HepG2 (cell line): ENCODE data around the gene CTRL. TPM values are rescaled to one million over a fixed set of nuclear protein-coding genes. Genes with fewer than 3 reads are reported as not detected.

ENCODE experiments used
- ATAC-seq: fragments of 200-7000 bp; cut with Tn5 transposase; 3 replicates; pipeline ENCODE4 v1.9.1; 2020; ENCODE audit warnings: mild to moderate bottlenecking, moderate library complexity
- BruUV-seq: library from RNA; stranded (reverse); fragments of 400-500 nt; replicated peaks from 2 replicates; lab custom pipeline; 2021; lab: Mats Ljungman, UMichigan
- CTCF ChIA-PET: fragments of 300-600 bp; formaldehyde crosslinking; extraction: SDS; loops from one replicate; lab custom pipeline; 2021; ENCODE audit warnings: low total read pairs, inconsistent platforms, low intra/inter-chr PET ratio; lab: Yijun Ruan, JAX
- POLR2A ChIA-PET: fragments of 350-600 bp; sonication (Branson Sonifier 250); formaldehyde crosslinking; loops from one replicate; lab custom pipeline; 2020; ENCODE audit warnings: antibody characterized with exemption, inconsistent platforms; lab: Yijun Ruan, JAX
- DNase-seq: peaks from one replicate; pipeline ENCODE4 v3.0.0-alpha.2; 2015; ENCODE audit warnings: low spot score
- FAIRE-seq: peaks from 3 replicates; lab custom pipeline; 2011; peaks lifted over from hg19 to GRCh38; lab: Jason Lieb, UNC
- H2AFZ ChIP-seq: one replicate; pipeline ENCODE4 v1.6.1; 2011; ENCODE audit warnings: low read length, inconsistent platforms
- H3K27ac ChIP-seq: fragments of 300-600 bp; 3 replicates; pipeline ENCODE4 v1.8.0; 2011; ENCODE audit warnings: mixed run types, mild to moderate bottlenecking, mixed read lengths, low read length, inconsistent platforms; ENCODE audit not compliant: insufficient read depth; ENCODE audit errors: extremely low read length
- H3K27me3 ChIP-seq, 2 experiments: fragments of 200-600 bp in 1 of 2; 2 replicates in 1 of 2; 3 replicates in 1 of 2; pipeline versions ENCODE4 v1.6.0 to v1.8.0; 2011; ENCODE audit warnings: low read length in 2 of 2, mild to moderate bottlenecking in 2 of 2, moderate library complexity in 2 of 2, inconsistent platforms in 1 of 2; ENCODE audit not compliant: insufficient read depth in 2 of 2, control insufficient read depth in 1 of 2
- H3K36me3 ChIP-seq, 2 experiments: fragments of 200-600 bp in 1 of 2; replicated peaks in 1 of 2; 2 replicates in 1 of 2; 3 replicates in 1 of 2; pipeline versions ENCODE4 v1.5.1 to v1.8.0; 2011; ENCODE audit warnings: low read length in 2 of 2, inconsistent platforms in 1 of 2; ENCODE audit not compliant: insufficient read depth in 2 of 2, control insufficient read depth in 1 of 2
- H3K4me1 ChIP-seq: 2 replicates; pipeline ENCODE4 v1.5.1; 2012; ENCODE audit warnings: low read length, inconsistent platforms; ENCODE audit not compliant: insufficient read depth
- H3K4me2 ChIP-seq: 2 replicates; pipeline ENCODE4 v1.6.0; 2011; ENCODE audit warnings: low read depth, low read length, inconsistent platforms
- H3K4me3 ChIP-seq, 3 experiments: fragments of 200-600 bp in 1 of 3; sonication (generic), shearing (Covaris generic) in 1 of 3; replicated peaks in 1 of 3; 2 replicates each; pipeline ENCODE4 v1.5.1; 2011 to 2016; ENCODE audit warnings: low read length in 3 of 3, inconsistent platforms in 2 of 3, low read depth in 2 of 3, mild to moderate bottlenecking in 2 of 3, control low read depth in 1 of 3, mixed read lengths in 1 of 3; ENCODE audit not compliant: insufficient read depth in 1 of 3
- H3K79me2 ChIP-seq: one replicate; pipeline ENCODE4 v1.6.1; 2011; ENCODE audit warnings: low read length, inconsistent platforms; ENCODE audit not compliant: insufficient read depth
- H3K9ac ChIP-seq: 2 replicates; pipeline ENCODE4 v1.6.0; 2011; ENCODE audit warnings: mild to moderate bottlenecking, low read depth, low read length, inconsistent platforms; ENCODE audit not compliant: insufficient read depth
- H3K9me3 ChIP-seq: 2 replicates; pipeline ENCODE4 v1.5.1; 2012; ENCODE audit warnings: mild to moderate bottlenecking, low read length
- H4K20me1 ChIP-seq: 2 replicates; pipeline ENCODE4 v1.6.0; 2011; ENCODE audit warnings: inconsistent platforms, mild to moderate bottlenecking, low read length, moderate library complexity; ENCODE audit not compliant: insufficient read depth
- AGO1 ChIP-seq: fragments of 200-400 bp; formaldehyde crosslinking; IDR thresholded peaks from 2 replicates; pipeline ENCODE4 v1.6.1; 2017; ENCODE audit warnings: mild to moderate bottlenecking, low read depth, low read length, moderate library complexity; ENCODE audit not compliant: poor library complexity, severe bottlenecking
- AGO2 ChIP-seq: fragments of 200-400 bp; formaldehyde crosslinking; optimal IDR thresholded peaks from 2 replicates; pipeline ENCODE3; 2017; ENCODE audit warnings: mild to moderate bottlenecking, low read depth, low read length, moderate library complexity
- MYNN ChIP-seq: sonication (generic); formaldehyde crosslinking; IDR thresholded peaks from 2 replicates; pipeline ENCODE4 v1.4.0; 2020; ENCODE audit warnings: mild to moderate bottlenecking, low read depth, missing genetic modification reagents
- NFIB ChIP-seq: sonication (generic); formaldehyde crosslinking; IDR thresholded peaks from 2 replicates; pipeline ENCODE4 v1.9.0; 2021; ENCODE audit warnings: missing genetic modification reagents, mild to moderate bottlenecking, borderline replicate concordance
- RBFOX2 ChIP-seq: fragments of 200-400 bp; formaldehyde crosslinking; IDR thresholded peaks from 2 replicates; pipeline ENCODE4 v1.6.1; 2017; ENCODE audit warnings: low read depth, mild to moderate bottlenecking, low read length
- SOX13 ChIP-seq, 3 experiments: fragments of 450-650 bp in 1 of 3; sonication (generic) in 1 of 3; formaldehyde crosslinking in 1 of 3; IDR thresholded peaks in 2 of 3; conservative IDR thresholded peaks in 1 of 3; 2 replicates each; pipeline versions ENCODE4 v1.5.0 to v1.6.1; 2016 to 2020; ENCODE audit warnings: antibody characterized with exemption in 1 of 3, mild to moderate bottlenecking in 1 of 3, missing compliant biosample characterization in 1 of 3, missing genetic modification reagents in 1 of 3, moderate library complexity in 1 of 3
- ZNF430 ChIP-seq: sonication (generic); formaldehyde crosslinking; IDR thresholded peaks from 2 replicates; pipeline ENCODE4 v1.9.0; 2021; ENCODE audit warnings: mild to moderate bottlenecking, missing genetic modification reagents
- WGBS: methylation state at CpG from one replicate; pipeline ENCODE4 v1.1.6; 2017; ENCODE audit warnings: low lambda C conversion rate; 5-methylcytosine and 5-hydroxymethylcytosine counted together
- in situ Hi-C: cut with HindIII; loops from 2 replicates; pipeline ENCODE4 v1.10.0; 2017; ENCODE audit warnings: low pct_unique_long_range_greater_than_20kb; ENCODE audit not compliant: extremely low pct_ligation_motif_present
- intact Hi-C: fragments of 100-400 bp; cut with micrococcal nuclease; formaldehyde crosslinking; loops from one replicate; pipeline ENCODE4 v1.10.0; 2022; ENCODE audit not compliant: unreplicated experiment
- polyA plus RNA-seq, 8 experiments: library from polyadenylated mRNA; depleted of rRNA in 3 of 8; stranded (reverse) in 7 of 8; unstranded in 1 of 8; fragments of >200 nt; fragmentation: Illumina TruSeq in 4 of 8; extraction: Trizol in 4 of 8; gene quantifications; 2 replicates each; pipeline versions ENCODE4 v1.2.1 to v1.2.3, GENCODE V29; 2011 to 2016; ENCODE audit warnings: low read depth in 4 of 8, missing spikeins in 1 of 8, mixed read lengths in 1 of 8; ENCODE audit not compliant: insufficient read depth in 1 of 8
- total RNA-seq, 5 experiments: library from RNA; depleted of rRNA; stranded (reverse); fragments of >200 nt; fragmentation: Illumina TruSeq; extraction: Trizol; gene quantifications; 2 replicates each; pipeline ENCODE4 v1.2.3, GENCODE V29; 2016; ENCODE audit warnings: low read depth in 1 of 5
- TF ChIP-seq, protein P1 (sequence below): sonication (generic); formaldehyde crosslinking; IDR thresholded peaks from 2 replicates; pipeline ENCODE4 v1.5.0; 2020; ENCODE audit warnings: mild to moderate bottlenecking, missing genetic modification reagents
- TF ChIP-seq, protein P2 (sequence below): sonication (generic); formaldehyde crosslinking; IDR thresholded peaks from 2 replicates; pipeline ENCODE4 v1.9.0; 2021; ENCODE audit warnings: missing genetic modification reagents, borderline replicate concordance
- TF ChIP-seq, protein P3 (sequence below): IDR thresholded peaks from 2 replicates; pipeline ENCODE4 v1.6.1; 2016; ENCODE audit warnings: low read depth, borderline replicate concordance

The CTRL gene
- total and polyA plus RNA-seq, 2 of the 13 experiments (the other 11 are each of a cell fraction or from before 2014, with no cell fraction given): 1.9 to 2.7 TPM

DNA sequence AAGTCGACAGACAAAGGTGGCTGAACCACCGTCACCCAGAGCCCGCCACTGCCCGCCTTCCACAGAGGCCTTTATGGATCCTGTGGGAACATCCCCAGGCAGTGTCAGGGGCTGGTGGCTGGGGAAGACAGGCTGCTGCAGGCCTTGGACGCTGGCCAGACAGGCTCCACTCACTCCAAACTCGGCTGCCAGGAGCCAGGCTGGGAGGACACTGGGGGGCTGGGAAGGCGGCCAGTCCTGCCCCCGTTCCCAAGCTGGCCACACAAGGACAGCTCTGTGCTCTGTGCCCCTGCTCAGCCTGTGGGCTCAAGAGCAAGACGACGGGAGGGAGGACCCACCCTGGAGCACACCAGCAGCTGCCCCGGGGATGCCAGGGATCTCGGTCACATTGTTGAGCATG, 19.8 kb upstream of the CTRL start:
- intact Hi-C loops: no loop called here
- ChIA-PET CTCF (no interaction called here), POLR2A (interaction anchor here (13.6 kb wide), 1 partner anchor 13 kb away, joined by 226 read pairs; the partner anchor contains the start of gene SLC12A4)
- H3K27me3 ChIP-seq: no peaks in the 10 kb centered on the region
- no TSS peak for BruUV-seq
- FAIRE-seq: no peak
- no peaks in the 10 kb centered on the region for H3K79me2 ChIP-seq
- no peak overlapping the region for H2AFZ ChIP-seq
- no peaks in the 10 kb centered on the region for H3K9me3 ChIP-seq
- no peaks in the 10 kb centered on the region; the same call in 1 of the 2 replicates for H4K20me1 ChIP-seq
- H3K4me1 ChIP-seq: peaks cover 17% of the 10 kb centered on the region
- in situ Hi-C loops: no loop called here
- WGBS: 95% methylated on average over 10 of the region's 12 CpGs
- no peak overlapping the region for H3K27ac ChIP-seq
- no peak overlapping the region for H3K4me3 ChIP-seq
- TF ChIP-seq, protein P1, sequence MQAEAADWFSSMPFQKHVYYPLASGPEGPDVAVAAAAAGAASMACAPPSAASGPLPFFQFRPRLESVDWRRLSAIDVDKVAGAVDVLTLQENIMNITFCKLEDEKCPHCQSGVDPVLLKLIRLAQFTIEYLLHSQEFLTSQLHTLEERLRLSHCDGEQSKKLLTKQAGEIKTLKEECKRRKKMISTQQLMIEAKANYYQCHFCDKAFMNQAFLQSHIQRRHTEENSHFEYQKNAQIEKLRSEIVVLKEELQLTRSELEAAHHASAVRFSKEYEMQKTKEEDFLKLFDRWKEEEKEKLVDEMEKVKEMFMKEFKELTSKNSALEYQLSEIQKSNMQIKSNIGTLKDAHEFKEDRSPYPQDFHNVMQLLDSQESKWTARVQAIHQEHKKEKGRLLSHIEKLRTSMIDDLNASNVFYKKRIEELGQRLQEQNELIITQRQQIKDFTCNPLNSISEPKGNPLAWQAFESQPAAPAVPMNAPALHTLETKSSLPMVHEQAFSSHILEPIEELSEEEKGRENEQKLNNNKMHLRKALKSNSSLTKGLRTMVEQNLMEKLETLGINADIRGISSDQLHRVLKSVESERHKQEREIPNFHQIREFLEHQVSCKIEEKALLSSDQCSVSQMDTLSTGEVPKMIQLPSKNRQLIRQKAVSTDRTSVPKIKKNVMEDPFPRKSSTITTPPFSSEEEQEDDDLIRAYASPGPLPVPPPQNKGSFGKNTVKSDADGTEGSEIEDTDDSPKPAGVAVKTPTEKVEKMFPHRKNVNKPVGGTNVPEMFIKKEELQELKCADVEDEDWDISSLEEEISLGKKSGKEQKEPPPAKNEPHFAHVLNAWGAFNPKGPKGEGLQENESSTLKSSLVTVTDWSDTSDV: no peak
- TF ChIP-seq RBFOX2 (peak; percentile 67), AGO2 (peak; percentile 88), SOX13 (IDR thresholded peaks at IDR 0.05) (no peak), SOX13 (CRISPR knock-in tag; conservative IDR thresholded peaks at IDR 0.05 in 1 of 2, IDR thresholded peaks at IDR 0.05 in 1 of 2) (no peak), AGO1 (peak; percentile 17), ZNF430 (CRISPR knock-in tag) (peak; percentile 53; the same call in 1 of the 2 replicates), NFIB (0 out of 2 replicates have a peak, but pooled peaks have one; percentile 50), MYNN (CRISPR knock-in tag) (no peak)
- TF ChIP-seq, protein P2, sequence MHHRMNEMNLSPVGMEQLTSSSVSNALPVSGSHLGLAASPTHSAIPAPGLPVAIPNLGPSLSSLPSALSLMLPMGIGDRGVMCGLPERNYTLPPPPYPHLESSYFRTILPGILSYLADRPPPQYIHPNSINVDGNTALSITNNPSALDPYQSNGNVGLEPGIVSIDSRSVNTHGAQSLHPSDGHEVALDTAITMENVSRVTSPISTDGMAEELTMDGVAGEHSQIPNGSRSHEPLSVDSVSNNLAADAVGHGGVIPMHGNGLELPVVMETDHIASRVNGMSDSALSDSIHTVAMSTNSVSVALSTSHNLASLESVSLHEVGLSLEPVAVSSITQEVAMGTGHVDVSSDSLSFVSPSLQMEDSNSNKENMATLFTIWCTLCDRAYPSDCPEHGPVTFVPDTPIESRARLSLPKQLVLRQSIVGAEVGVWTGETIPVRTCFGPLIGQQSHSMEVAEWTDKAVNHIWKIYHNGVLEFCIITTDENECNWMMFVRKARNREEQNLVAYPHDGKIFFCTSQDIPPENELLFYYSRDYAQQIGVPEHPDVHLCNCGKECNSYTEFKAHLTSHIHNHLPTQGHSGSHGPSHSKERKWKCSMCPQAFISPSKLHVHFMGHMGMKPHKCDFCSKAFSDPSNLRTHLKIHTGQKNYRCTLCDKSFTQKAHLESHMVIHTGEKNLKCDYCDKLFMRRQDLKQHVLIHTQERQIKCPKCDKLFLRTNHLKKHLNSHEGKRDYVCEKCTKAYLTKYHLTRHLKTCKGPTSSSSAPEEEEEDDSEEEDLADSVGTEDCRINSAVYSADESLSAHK (CRISPR knock-in tag): no peak
- TF ChIP-seq, protein P3, sequence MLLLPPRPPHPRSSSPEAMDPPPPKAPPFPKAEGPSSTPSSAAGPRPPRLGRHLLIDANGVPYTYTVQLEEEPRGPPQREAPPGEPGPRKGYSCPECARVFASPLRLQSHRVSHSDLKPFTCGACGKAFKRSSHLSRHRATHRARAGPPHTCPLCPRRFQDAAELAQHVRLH (CRISPR knock-in tag): no peak
- TF ChIP-seq, all 625 proteins: peak for 5
- Histone ChIP-seq H3K4me2 (no peak overlapping the region), H3K9ac (no peak overlapping the region), H3K36me3 (peaks cover 58 to 85% of the 10 kb centered on the region in 2 experiments)
- ATAC-seq: no peak
- no peak for DNase-seq
